Endothelial cell of umbilical vein (primary cell): ENCODE data around the gene CCDC85C.

Source experiments
- EZH2 ChIP-seq: IDR thresholded peaks from 2 replicates; pipeline ENCODE4 v1.6.1; 2012; ENCODE audit warnings: borderline replicate concordance, low read depth, mild to moderate bottlenecking, moderate library complexity, low read length, inconsistent platforms; ENCODE audit not compliant: severe bottlenecking
- GATA2 ChIP-seq: IDR thresholded peaks from 2 replicates; pipeline ENCODE4 v1.7.0; 2011; ENCODE audit warnings: low read depth, mild to moderate bottlenecking, moderate library complexity, mixed read lengths, low read length; ENCODE audit not compliant: insufficient read length, insufficient read depth
- JUN ChIP-seq: IDR thresholded peaks from 2 replicates; pipeline ENCODE4 v1.6.1; 2011; ENCODE audit warnings: borderline replicate concordance, low read depth; ENCODE audit not compliant: insufficient read length, insufficient read depth
- MAX ChIP-seq: IDR thresholded peaks from 2 replicates; pipeline ENCODE4 v1.6.1; 2011; ENCODE audit not compliant: insufficient read depth, insufficient read length
- MYC ChIP-seq: IDR thresholded peaks from one replicate; pipeline ENCODE4 v1.6.1; 2011; ENCODE audit warnings: mild to moderate bottlenecking, low read depth, low read length
- POLR2A ChIP-seq: IDR thresholded peaks from 2 replicates; pipeline ENCODE4 v1.6.1; 2012; ENCODE audit warnings: low read depth, mild to moderate bottlenecking, control low read depth, low read length
- POLR2AphosphoS5 ChIP-seq: IDR thresholded peaks from 2 replicates; pipeline ENCODE4 v1.6.1; 2012; ENCODE audit warnings: low read depth, mild to moderate bottlenecking, control low read depth, low read length, moderate library complexity; ENCODE audit not compliant: insufficient read depth
- TF ChIP-seq, protein P1 (sequence below), 2 donors: IDR thresholded peaks; 1 replicate in 1 of 2; 2 replicates in 1 of 2; pipeline ENCODE4 v1.5.1; 2011; ENCODE audit warnings: low read length in 2 of 2, mild to moderate bottlenecking in 2 of 2, moderate library complexity in 2 of 2, control low read depth in 1 of 2, inconsistent platforms in 1 of 2, low read depth in 1 of 2; ENCODE audit not compliant: insufficient read depth in 1 of 2; ENCODE audit errors: extremely low read depth in 1 of 2

DNA sequence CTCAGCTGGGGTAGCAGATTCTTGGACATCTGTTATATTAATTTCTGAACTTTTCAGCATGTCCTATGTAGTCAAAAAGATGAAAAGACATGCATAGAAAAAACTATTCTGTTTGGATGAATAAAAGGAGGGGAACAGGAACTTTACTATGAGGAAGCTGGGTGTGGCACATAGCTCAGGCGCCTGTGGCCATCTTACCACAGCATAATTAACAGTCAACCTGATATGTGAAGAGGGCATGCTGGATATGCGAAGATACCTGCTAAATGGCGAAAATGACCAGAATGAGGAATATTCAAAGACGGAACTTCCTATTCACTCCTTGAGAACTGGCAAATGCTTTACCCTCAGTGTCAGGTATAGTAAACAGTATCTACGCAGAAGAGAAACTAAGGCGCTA, 141.8 kb downstream of the CCDC85C start:
- TF ChIP-seq POLR2A (no peak), MYC (no peak), MAX (no peak), EZH2 (no peak), POLR2AphosphoS5 (no peak), GATA2 (no peak), JUN (no peak)
- TF ChIP-seq, protein P1, sequence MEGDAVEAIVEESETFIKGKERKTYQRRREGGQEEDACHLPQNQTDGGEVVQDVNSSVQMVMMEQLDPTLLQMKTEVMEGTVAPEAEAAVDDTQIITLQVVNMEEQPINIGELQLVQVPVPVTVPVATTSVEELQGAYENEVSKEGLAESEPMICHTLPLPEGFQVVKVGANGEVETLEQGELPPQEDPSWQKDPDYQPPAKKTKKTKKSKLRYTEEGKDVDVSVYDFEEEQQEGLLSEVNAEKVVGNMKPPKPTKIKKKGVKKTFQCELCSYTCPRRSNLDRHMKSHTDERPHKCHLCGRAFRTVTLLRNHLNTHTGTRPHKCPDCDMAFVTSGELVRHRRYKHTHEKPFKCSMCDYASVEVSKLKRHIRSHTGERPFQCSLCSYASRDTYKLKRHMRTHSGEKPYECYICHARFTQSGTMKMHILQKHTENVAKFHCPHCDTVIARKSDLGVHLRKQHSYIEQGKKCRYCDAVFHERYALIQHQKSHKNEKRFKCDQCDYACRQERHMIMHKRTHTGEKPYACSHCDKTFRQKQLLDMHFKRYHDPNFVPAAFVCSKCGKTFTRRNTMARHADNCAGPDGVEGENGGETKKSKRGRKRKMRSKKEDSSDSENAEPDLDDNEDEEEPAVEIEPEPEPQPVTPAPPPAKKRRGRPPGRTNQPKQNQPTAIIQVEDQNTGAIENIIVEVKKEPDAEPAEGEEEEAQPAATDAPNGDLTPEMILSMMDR (IDR thresholded peaks at IDR 0.05; ENCODE audit: extremely low read depth in 1 of 2, insufficient read depth in 1 of 2, low read depth in 1 of 2, low read length in 2 of 2) = no peak
